H9 (cell line): ENCODE data around the gene TSPAN3. TPM values are rescaled to one million over a fixed set of nuclear protein-coding genes. Genes with fewer than 3 reads are reported as not detected.

Source experiments
- DNase-seq: peaks from one replicate; pipeline ENCODE4 v3.0.0-alpha.2; 2017
- H2AFZ ChIP-seq: one replicate; pipeline ENCODE4 v1.6.1; 2013; ENCODE audit warnings: mild to moderate bottlenecking, low read length, control low read depth, moderate library complexity
- H2AK5ac ChIP-seq: 2 replicates; pipeline ENCODE4 v1.6.1; 2013; ENCODE audit warnings: low read length, control low read depth, mixed read lengths; ENCODE audit not compliant: insufficient read length
- H2BK120ac ChIP-seq: one replicate; pipeline ENCODE4 v1.6.1; 2013; ENCODE audit warnings: low read depth, mild to moderate bottlenecking, low read length, control low read depth, inconsistent platforms; ENCODE audit not compliant: poor library complexity, severe bottlenecking
- H2BK12ac ChIP-seq: 2 replicates; pipeline ENCODE4 v1.6.1; 2013; ENCODE audit warnings: low read length, control low read depth, mixed read lengths, low read depth; ENCODE audit not compliant: insufficient read length
- H2BK15ac ChIP-seq: 2 replicates; pipeline ENCODE4 v1.6.1; 2013; ENCODE audit warnings: low read depth, low read length, control low read depth
- H2BK20ac ChIP-seq: one replicate; pipeline ENCODE4 v1.6.1; 2013; ENCODE audit warnings: low read depth, mild to moderate bottlenecking, low read length, control low read depth, inconsistent platforms; ENCODE audit not compliant: poor library complexity, severe bottlenecking
- H2BK5ac ChIP-seq: 2 replicates; pipeline ENCODE4 v1.6.1; 2013; ENCODE audit warnings: low read length, control low read depth, mixed read lengths; ENCODE audit not compliant: insufficient read length
- H3K14ac ChIP-seq: 2 replicates; pipeline ENCODE4 v1.6.1; 2013; ENCODE audit warnings: low read length, control low read depth; ENCODE audit not compliant: insufficient read depth
- H3K18ac ChIP-seq: 2 replicates; pipeline ENCODE4 v1.6.1; 2013; ENCODE audit warnings: low read depth, mild to moderate bottlenecking, mixed read lengths, low read length, control low read depth; ENCODE audit not compliant: insufficient read length
- H3K23ac ChIP-seq: 2 replicates; pipeline ENCODE4 v1.6.1; 2013; ENCODE audit warnings: low read length, control low read depth, mixed read lengths, low read depth; ENCODE audit not compliant: insufficient read length
- H3K23me2 ChIP-seq: 2 replicates; pipeline ENCODE4 v1.6.1; 2013; ENCODE audit warnings: low read depth, mild to moderate bottlenecking, mixed read lengths, low read length, control low read depth; ENCODE audit not compliant: insufficient read length, poor library complexity, severe bottlenecking
- H3K27ac ChIP-seq: 2 replicates; pipeline ENCODE4 v1.5.1; 2013; ENCODE audit warnings: low read length, control low read depth, mixed read lengths, low read depth; ENCODE audit not compliant: insufficient read length
- H3K27me3 ChIP-seq: 2 replicates; pipeline ENCODE4 v1.6.1; 2013; ENCODE audit warnings: low read length, control low read depth, inconsistent platforms; ENCODE audit not compliant: insufficient read depth
- H3K4ac ChIP-seq: 2 replicates; pipeline ENCODE4 v1.6.1; 2013; ENCODE audit warnings: low read depth, mild to moderate bottlenecking, control low read depth, inconsistent platforms, low read length, moderate library complexity
- H3K4me1 ChIP-seq: 2 replicates; pipeline ENCODE4 v1.6.1; 2013; ENCODE audit warnings: low read length, control low read depth, inconsistent platforms; ENCODE audit not compliant: insufficient read depth
- H3K4me2 ChIP-seq: 2 replicates; pipeline ENCODE4 v1.6.1; 2013; ENCODE audit warnings: low read length, control low read depth, mixed read lengths; ENCODE audit not compliant: insufficient read length, insufficient read depth
- H3K56ac ChIP-seq: 2 replicates; pipeline ENCODE4 v1.6.1; 2013; ENCODE audit warnings: low read depth, mild to moderate bottlenecking, mixed read lengths, low read length, control low read depth; ENCODE audit not compliant: insufficient read length
- H3K79me1 ChIP-seq: 2 replicates; pipeline ENCODE4 v1.6.1; 2013; ENCODE audit warnings: low read depth, mild to moderate bottlenecking, moderate library complexity, low read length, control low read depth, inconsistent platforms; ENCODE audit not compliant: insufficient read depth, poor library complexity, severe bottlenecking
- H3K79me2 ChIP-seq: 2 replicates; pipeline ENCODE4 v1.6.1; 2013; ENCODE audit warnings: low read length, control low read depth, inconsistent platforms; ENCODE audit not compliant: insufficient read depth
- H3K9ac ChIP-seq: 2 replicates; pipeline ENCODE4 v1.6.1; 2013; ENCODE audit warnings: low read length, control low read depth, mixed read lengths; ENCODE audit not compliant: insufficient read length; ENCODE audit errors: extremely low read depth
- H3K9me3 ChIP-seq: one replicate; pipeline ENCODE4 v1.6.1; 2013; ENCODE audit warnings: low read depth, low read length, inconsistent platforms; ENCODE audit not compliant: control insufficient read depth
- H3T11ph ChIP-seq: one replicate; pipeline ENCODE4 v1.6.1; 2013; ENCODE audit warnings: mild to moderate bottlenecking, low read length, control low read depth, inconsistent platforms
- H4K20me1 ChIP-seq: one replicate; pipeline ENCODE4 v1.6.1; 2013; ENCODE audit not compliant: control insufficient read depth, insufficient read length, insufficient read depth
- H4K5ac ChIP-seq: 2 replicates; pipeline ENCODE4 v1.6.1; 2013; ENCODE audit warnings: low read depth, mild to moderate bottlenecking, mixed read lengths, low read length, control low read depth; ENCODE audit not compliant: insufficient read length
- H4K8ac ChIP-seq: replicated peaks from 2 replicates; pipeline ENCODE4 v1.6.1; 2013; ENCODE audit warnings: low read length, control low read depth, mixed read lengths, low read depth; ENCODE audit not compliant: insufficient read length
- H4K91ac ChIP-seq: 2 replicates; pipeline ENCODE4 v1.6.1; 2013; ENCODE audit warnings: low read depth, mild to moderate bottlenecking, moderate library complexity, mixed read lengths, low read length, control low read depth; ENCODE audit not compliant: insufficient read length
- H3K27ac Mint-ChIP-seq, 3 experiments: 2 replicates in 2 of 3; 3 replicates in 1 of 3; pipeline ENCODE4 v1.8.0; 2020 to 2021; ENCODE audit warnings: mixed read lengths in 3 of 3, mild to moderate bottlenecking in 1 of 3, moderate library complexity in 1 of 3
- H3K27me3 Mint-ChIP-seq: 2 replicates; pipeline ENCODE4 v1.8.0; 2021; ENCODE audit warnings: low read depth, mild to moderate bottlenecking, moderate library complexity, mixed read lengths
- H3K36me3 Mint-ChIP-seq, 3 experiments: 2 replicates in 2 of 3; 3 replicates in 1 of 3; pipeline ENCODE4 v1.8.0; 2020 to 2021; ENCODE audit warnings: low read depth in 3 of 3, mixed read lengths in 3 of 3; ENCODE audit not compliant: insufficient read depth in 1 of 3
- H3K4me1 Mint-ChIP-seq, 2 experiments: 2 replicates each; pipeline ENCODE4 v1.8.0; 2020; ENCODE audit warnings: mixed read lengths in 2 of 2
- H3K4me3 Mint-ChIP-seq, 2 experiments: 2 replicates in 1 of 2; 3 replicates in 1 of 2; pipeline ENCODE4 v1.8.0; 2020 to 2021; ENCODE audit warnings: mild to moderate bottlenecking in 2 of 2, mixed read lengths in 2 of 2, moderate library complexity in 1 of 2
- H3K9me3 Mint-ChIP-seq, 2 experiments: 2 replicates in 1 of 2; 3 replicates in 1 of 2; pipeline ENCODE4 v1.8.0; 2020; ENCODE audit warnings: mild to moderate bottlenecking in 2 of 2, mixed read lengths in 2 of 2, moderate library complexity in 1 of 2
- CTCF ChIP-seq: fragments of 200-600 bp; sonication (generic); conservative IDR thresholded peaks from 3 replicates; pipeline ENCODE4 v1.8.0; 2021; ENCODE audit warnings: antibody characterized with exemption, mild to moderate bottlenecking
- WGBS: extraction: QIAGEN DNeasy Blood & Tissue Kit; methylation state at CpG from one replicate; pipeline ENCODE4 v1.1.7; 2013; ENCODE audit warnings: missing lambda C conversion rate, low lambda C conversion rate, mixed read lengths; ENCODE audit not compliant: insufficient read length; ENCODE audit errors: extremely low coverage; 5-methylcytosine and 5-hydroxymethylcytosine counted together
- total RNA-seq: library from RNA; stranded (reverse); gene quantifications from 2 replicates; pipeline ENCODE4 v1.2.1, GENCODE V29; 2021

The TSPAN3 gene
- total RNA-seq, 1 experiment from 2014 or later = 117 TPM

DNA sequence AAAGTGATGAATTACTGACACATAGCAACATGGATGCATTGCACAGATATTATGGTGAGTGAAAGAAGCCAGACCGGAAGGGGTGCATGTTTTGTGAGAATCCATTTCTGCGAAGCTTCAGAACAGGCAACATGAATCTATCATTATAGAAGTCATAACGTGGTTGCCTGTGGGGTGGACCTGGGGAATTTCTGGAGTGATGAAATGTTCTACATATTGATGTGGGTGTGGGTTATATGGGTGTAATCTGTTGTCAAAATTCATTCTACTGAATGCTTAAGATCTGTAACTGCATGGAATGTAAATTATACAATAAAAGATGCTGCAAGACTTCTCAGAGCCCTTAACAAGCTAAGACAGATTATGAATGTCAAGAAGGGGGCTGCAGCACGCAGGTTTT lies 25.2 kb upstream of the TSPAN3 start:
- H2AK5ac ChIP-seq = no peak overlapping the region
- Mint-ChIP-seq H3K27ac (no peak overlapping the region; a peak in 1 of 7 replicates), H3K9me3 (no peaks in the 10 kb centered on the region), H3K4me1 (peaks cover 5 to 6% of the 10 kb centered on the region in 2 experiments; a peak in 2 of 4 replicates), H3K27me3 (no peaks in the 10 kb centered on the region; the same call in none of the 2 replicates), H3K4me3 (no peak overlapping the region), H3K36me3 (no peaks in the 10 kb centered on the region)
- H3K27me3 ChIP-seq = no peaks in the 10 kb centered on the region
- H2AFZ ChIP-seq = no peak overlapping the region
- H2BK20ac ChIP-seq = no peak overlapping the region
- no peak overlapping the region for H3K4ac ChIP-seq
- TF ChIP-seq CTCF = no peak
- H3K23me2 ChIP-seq = no peaks in the 10 kb centered on the region
- H3K56ac ChIP-seq = no peak overlapping the region
- DNase-seq = no peak
- no peak overlapping the region for H4K91ac ChIP-seq
- no peak overlapping the region for H2BK15ac ChIP-seq
- no peaks in the 10 kb centered on the region for H3K79me2 ChIP-seq
- no CpG with 5 or more reads among the region's 4 CpGs for WGBS
- no peak overlapping the region for H2BK5ac ChIP-seq
- H4K5ac ChIP-seq = no peak overlapping the region
- H3T11ph ChIP-seq = no peak overlapping the region
- no peak overlapping the region for H3K27ac ChIP-seq
- H2BK120ac ChIP-seq = no peak overlapping the region
- no peak overlapping the region for H3K14ac ChIP-seq
- H4K8ac ChIP-seq = no peak overlapping the region
- H3K9ac ChIP-seq = no peak overlapping the region
- no peak overlapping the region for H3K18ac ChIP-seq
- H3K23ac ChIP-seq = no peak overlapping the region
- H4K20me1 ChIP-seq = no peaks in the 10 kb centered on the region
- no peak overlapping the region for H3K4me2 ChIP-seq
- no peaks in the 10 kb centered on the region for H3K79me1 ChIP-seq
- no peaks in the 10 kb centered on the region for H3K4me1 ChIP-seq
- H3K9me3 ChIP-seq = no peaks in the 10 kb centered on the region
- no peak overlapping the region for H2BK12ac ChIP-seq
